GM21360 (cell line): ENCODE data around the gene LINC00632.
"Not testable (repeated sequence)": the region's sequence is repeated elsewhere in the genome, so short reads cannot be mapped to it uniquely, and the experiment has no call there.

Source experiments
- ATAC-seq: cut with Tn5 transposase; IDR thresholded peaks from one replicate; pipeline ENCODE4 v1.9.1; 2021; ENCODE audit warnings: mild to moderate bottlenecking, moderate library complexity; ENCODE audit not compliant: unreplicated experiment

LINC00632 gene

DNA sequence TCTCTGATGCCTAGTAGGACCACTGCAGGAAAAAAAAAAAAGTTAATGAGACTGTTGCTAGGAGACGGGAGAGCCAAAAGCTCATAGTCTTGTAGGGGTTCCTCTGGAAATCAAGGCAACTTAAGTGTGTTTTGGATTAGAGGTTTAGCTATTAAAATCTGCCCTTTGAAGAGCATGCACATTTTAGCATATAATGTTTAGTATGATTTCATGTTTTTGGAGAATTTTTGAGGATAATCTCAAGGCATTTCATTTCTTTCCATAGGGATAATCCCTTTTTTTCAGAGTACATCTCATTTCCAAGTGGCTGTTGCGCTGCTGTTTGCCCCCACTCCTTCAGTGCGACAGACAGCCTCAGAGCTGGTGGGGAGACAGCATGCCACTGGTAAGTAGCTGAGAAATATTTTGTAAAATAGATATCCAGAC lies at the start of gene LINC00632:
TSS of gene LINC00632 (plus strand) at position 339 of the 426 bp plus-strand sequence.
- no peak for ATAC-seq

DNA sequence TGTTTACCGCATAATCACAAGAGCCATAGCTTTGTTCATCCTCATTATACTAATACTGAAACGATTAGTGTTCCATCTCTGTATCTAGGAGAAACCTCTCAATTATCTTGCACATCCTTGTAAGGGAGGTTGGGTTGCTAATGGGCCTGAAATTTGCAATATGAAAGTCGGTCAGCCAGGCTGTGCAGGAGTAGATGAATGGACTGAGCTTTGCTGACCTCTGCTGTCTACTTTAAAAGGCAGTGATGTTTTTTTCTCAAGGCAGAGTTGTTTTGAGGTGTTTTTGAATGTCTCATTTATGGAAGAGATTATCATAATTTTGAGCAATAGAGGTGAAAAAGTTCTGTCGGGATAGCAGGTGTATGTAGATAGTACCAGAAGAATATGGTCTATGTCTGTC lies 47.9 kb upstream of the LINC00632 start:
- no peak for ATAC-seq

DNA sequence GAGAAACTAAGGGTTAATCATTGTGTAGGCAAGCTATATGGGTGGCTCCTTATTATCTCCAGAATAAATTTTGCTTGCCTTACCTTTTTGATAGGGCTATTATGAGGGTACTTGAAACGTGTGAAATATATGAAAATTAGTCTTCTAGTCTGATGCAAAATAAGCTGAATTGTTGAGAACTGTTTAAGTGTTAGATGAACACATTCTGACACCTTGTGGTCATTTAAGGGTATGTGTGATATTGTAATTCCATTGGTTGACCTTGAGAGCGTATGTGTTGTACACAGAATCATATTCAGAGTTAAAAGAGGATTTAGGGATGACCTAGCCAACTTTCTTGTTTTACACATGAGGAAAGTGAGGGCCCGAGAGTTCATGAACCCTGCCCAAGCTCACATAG lies 44.6 kb upstream of the LINC00632 start:
- ATAC-seq = no peak

DNA sequence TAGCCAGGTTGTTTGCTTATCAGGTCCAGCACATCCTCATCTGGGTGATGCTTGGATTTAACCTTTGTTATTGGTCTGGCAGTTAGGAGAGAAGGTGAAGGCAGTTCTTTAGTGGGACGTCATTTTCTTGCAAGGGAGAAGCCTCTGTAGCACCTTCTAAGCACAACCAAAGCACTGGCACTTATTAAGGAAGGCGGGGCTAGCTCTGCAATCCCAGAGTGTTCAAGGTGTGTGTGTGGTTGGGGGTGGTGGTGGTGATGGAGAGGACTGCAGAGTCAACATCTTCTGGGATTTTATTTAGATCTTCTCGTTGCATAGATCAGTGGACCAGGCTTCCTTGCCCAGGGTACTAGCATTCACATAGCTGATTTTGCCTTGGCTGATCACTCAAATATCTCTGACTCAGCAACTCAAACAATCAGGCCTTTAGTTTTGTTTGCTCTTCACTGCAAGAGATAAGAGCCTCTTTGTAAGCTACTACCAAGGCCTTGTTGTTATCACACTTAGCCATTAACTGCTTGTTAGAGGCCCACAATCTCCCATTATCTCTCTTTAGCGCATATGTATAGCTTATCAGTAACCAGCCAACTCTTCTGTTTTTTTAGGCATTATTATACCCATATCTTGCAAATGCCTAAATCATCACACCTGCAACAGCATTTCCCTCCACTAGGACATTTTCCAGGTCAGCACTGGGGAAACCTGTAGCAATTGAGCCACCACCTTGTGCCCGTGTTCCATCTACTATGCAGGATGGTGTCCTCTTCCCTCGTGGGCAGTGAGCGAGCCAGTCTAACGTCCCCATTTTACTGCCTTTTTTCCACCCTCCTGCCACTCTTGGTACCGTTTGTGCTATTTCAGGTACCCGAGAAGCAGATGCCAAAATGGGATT lies 36.5 kb upstream of the LINC00632 start:
- no peak for ATAC-seq

DNA sequence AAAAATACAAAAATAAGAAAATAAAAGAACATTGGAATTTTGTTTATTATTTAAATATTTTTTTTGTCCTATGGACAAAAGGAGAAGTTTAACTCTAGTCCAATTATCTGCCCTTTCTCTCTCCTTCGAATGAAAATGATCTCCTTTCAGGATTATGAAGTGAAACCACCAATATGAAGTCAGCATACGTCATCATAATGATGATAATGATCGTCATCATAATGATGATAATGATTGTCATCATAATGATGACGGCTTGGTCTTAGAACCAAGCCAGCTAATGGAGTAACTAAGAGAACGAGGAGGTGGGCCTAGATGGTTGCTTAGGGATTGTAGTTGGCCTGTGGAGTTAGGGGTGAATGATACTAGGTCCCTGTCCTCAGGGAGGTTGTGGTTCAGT lies 21.9 kb upstream of the LINC00632 start:
- no peak for ATAC-seq

DNA sequence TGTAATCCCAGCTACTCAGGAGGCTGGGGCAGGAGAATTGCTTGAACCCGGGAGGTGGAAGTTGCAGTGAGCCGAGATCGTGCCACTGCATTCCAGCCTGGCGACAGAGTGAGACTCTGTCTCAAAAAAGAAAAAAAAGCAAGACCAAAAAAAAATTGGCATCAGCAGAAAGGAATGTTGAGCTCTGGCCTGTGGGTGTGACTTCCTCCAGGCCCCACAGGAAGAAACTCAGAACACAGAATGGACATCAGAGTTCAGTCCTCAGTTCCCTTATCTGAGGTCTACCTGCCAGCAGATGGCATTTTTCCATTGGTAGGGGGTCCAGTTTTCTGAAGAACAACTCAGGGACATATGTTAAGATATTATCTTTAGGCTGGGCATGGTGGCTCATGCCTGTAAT lies 18.0 kb upstream of the LINC00632 start:
- not testable (repeated sequence) for ATAC-seq

- ATAC-seq = no peak
Measured at GRCh38 chrX:140697618-140698017, 11.9 kb upstream of the LINC00632 start.

DNA sequence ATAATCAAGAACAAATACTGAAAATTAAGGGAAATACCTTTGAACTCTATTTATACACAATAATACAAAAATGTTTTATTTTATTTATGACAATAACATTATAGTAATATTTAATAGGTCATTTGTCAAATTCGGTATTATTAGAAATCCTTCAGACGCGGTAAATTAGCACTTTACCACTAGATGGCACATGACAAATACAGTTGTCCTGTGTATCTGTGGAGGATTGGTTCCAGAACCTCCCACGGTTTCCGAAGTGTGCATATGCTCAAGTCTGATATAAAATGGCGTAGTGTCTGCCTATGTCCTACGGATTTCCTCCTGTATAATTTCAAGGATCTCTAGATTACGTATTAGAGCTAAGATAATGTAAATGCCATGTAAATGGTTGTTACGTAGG lies 8.1 kb upstream of the LINC00632 start:
- peak; percentile 66 for ATAC-seq

DNA sequence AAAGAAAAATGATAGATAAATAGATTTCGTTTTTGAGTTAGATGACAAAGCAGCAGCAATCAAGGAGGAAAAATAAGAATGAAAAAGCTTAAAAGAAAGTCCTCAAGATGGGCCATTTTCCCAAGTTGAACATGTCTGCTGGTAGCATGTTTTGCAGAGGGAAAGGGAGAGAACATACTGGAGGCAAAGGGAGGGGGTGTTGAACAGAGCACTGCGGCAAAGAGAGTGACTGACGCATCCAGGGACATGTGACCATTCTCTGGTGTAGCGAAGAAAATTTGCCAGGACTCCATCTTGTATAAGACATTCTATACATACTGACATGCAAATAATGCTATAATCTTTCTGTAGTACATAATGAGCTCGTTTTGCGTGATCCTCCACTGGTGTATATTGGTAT lies 1.2 kb downstream of the LINC00632 start:
- no peak for ATAC-seq

GRCh38 chrX:140711894-140712293 lies 2.3 kb downstream of the LINC00632 start:
- ATAC-seq = no peak

GRCh38 chrX:140712413-140713173 lies 3.0 kb downstream of the LINC00632 start:
- no peak for ATAC-seq

DNA sequence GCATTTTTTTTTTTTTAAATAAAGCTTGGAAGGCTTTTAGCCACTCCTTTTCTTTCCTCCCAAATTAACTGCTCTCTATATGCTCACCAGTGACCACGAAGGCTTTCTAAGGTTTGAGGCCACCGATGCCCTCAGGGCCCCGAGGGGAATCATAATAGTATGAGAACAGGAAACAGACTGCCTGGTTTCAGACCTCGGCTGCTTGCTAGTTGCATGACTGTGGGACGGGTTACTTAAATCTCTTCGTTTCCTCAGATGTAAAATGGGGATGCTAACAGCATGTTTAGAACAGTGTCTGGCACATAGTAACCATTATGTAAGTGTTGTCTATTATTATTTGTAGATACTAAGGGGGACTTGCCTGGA lies 3.6 kb downstream of the LINC00632 start:
- no peak for ATAC-seq

DNA sequence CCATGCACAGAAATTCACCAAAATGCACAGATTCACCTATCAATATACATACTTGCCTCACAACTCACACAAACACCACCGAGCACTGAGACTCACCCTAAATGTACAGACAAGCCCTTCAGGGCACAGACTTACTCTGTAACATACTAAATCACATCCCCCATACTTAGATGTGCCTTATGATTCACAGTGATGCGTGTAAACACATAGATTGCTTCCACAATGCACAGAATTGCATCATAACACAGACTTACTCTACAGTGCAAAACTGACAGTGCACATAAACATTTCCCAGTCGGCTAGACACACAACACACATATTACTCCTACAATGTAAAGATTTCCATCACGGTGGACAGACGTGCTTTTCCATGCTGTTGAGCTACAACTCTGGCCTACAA lies 6.2 kb downstream of the LINC00632 start:
- ATAC-seq = no peak

DNA sequence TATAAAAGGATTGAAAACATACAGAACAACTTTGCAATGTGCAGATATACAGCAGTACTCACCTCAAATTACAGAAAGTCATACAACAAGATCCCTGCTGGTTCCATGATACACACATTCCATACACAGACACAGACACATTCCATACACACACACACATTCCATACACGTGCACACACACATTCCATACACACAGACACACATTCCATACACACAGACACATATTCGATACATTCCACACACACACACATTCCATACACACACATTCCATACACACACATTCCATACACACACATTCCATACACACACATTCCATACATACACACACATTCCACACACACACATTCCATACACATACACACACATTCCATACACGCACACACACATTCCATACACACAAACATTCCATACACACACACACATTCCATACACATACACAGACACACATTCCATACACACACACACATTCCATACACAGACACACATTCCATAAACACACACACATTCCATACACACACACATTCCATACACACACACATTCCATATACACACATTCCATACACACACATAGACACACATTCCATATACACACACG lies 13.7 kb downstream of the LINC00632 start:
- no peak for ATAC-seq

DNA sequence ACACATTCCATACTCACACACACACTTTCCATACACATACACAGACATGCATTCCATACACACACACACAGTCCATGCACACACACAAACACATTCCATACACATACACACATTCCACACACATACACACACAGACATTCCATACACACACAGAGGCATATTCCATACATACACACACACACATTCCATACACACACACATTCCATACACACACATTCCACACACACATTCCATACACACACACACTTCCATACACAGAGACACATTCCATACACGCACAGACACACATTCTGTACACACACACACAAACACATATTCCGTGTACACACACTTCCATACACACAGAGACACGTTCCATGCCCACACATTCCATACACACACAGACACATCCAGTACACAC lies 14.8 kb downstream of the LINC00632 start:
- no peak for ATAC-seq

DNA sequence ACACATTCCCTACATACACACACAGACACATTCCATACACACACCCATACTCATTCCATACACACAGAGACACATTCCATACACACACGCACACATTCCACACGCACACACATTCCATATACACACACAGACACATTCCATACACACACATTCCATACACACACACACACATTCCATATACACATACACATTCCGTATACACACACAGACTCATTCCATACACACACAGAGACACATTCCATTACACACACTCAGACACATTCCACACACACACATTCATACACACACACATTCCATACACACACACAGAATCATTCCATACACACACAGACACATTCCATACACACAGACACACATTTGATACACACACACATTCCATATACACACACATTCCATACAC lies 15.2 kb downstream of the LINC00632 start:
- no peak for ATAC-seq

DNA sequence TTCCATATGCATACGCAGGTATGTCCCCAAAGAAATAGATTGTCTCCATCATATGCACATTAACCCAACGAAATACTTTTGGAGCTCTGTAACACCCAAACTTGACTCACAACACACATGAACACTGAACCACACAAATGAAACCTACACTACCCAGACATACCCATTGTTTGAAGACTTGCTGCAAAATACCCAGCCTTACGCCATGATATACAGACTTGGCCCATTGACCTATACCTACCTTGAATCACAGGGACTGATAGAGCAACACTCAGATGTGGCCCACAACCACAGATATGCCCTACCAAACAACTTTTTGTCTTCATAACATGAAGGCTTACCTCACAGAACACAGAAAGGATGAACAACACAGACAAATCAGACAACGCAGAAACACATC lies 15.9 kb downstream of the LINC00632 start:
- ATAC-seq = no peak

- peak; percentile 93 for ATAC-seq
Measured at GRCh38 chrX:140733766-140734342, 24.3 kb downstream of the LINC00632 start.

- ATAC-seq = no peak
Measured at GRCh38 chrX:140744085-140744484, 34.5 kb downstream of the LINC00632 start.

DNA sequence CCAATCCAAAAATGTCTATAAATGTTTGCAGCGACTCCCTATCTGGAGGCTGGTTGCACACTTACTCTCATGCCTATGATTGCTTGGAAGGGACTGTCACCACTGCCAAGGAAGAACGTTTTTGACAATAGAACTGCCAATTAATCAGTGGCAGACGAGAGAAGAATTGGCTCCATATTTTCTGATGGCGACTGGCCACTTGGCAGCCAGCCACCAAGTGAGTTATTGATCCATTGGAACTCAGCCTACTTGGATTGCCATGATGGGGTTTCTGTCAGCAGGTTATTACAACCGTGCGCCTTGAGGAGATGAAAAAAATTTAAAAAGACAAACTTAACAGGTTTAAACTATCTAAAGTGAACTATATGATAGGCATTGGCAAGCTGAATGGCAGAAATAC lies 47.4 kb downstream of the LINC00632 start:
- ATAC-seq = no peak

GRCh38 chrX:140762061-140762460 lies 52.5 kb downstream of the LINC00632 start:
- ATAC-seq = peak; percentile 89
